Stimulated activated CD8-positive, alpha-beta memory T cell treated with anti-CD3 and anti-CD28 coated beads, Interleukin-4, amount 100 ng/mL, for 48 hours (primary cell): ENCODE data around the gene CADPS2.

Experiments used
- DNase-seq: peaks from one replicate; pipeline ENCODE4 v3.0.0-alpha.2; 2020

Gene CADPS2

DNA sequence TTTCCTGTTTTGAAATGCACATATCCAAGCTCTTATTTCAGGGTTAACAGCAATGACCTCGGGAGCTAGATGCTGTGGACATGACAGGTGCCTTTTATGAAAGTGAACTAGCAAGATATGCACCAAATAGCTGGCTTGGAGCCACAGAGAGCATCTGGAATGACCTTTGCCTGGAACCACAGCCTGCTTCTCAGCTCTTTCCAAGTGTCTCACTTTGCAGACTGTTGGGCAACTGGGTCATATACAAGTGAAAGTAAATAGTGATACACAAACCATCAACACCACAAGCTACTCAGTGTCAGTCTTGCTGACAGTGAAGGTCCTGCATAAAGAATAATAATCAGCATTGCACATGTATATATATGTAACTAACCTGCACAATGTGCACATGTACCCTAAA lies 370.9 kb downstream of the CADPS2 start:
- no peak for DNase-seq

DNA sequence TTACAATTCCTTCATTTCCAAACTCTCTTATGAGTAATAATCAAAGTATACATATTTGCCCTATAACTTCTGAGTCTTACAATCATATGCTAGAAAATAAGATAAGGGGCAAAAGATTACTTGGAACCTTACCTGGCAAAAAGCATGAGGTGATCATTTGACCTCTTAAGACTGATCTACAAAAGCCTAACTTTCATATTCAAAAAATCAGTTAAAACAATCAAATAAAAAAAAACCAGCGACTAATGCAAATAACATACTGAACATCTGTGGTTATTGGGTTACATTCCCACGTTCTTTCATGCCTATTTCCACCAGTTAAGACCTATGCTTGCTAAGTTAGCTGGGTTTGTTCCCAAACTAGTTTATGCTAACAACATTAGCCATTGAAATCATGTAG lies 375.0 kb downstream of the CADPS2 start:
- no peak for DNase-seq

DNA sequence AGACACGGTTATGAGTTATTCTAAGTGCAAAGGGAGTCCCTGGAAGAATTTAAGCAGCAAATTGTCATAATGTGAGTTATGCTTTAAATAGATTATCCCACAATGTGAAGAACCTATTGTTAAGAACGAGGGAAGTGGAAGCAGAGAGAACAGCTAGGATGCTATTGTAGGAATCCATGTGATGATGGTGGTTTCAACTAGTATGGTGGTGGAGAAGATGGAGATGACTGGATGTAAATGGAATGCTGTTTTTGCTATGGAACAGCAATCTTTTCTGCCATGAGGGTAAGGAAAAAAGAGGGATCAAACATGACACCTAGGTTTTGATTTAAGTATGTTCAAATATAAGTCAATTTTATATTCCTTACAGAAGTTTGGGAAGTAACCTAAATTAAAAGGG lies 378.7 kb downstream of the CADPS2 start:
- no peak for DNase-seq

- no peak for DNase-seq
Measured at GRCh38 chr7:122492007-122492406, 394.3 kb downstream of the CADPS2 start.

DNA sequence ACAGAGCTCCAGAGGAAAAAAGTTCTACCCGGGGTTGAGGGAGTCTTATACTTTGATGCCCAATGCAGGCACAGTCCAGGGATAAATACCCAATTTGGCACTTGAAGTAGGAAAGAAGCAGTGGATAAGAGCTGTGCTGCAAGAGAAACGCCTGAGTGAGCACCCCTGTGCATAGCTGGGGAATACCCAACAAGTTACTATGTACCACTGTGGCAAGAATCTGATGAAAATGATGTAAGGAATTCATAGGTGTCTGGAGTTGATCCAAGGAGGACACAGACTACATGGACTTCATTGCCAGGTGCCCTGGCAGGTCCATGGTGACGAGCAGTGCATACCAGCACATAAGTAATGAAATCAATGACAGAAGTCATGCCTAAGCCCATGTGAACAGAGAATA lies 398.0 kb downstream of the CADPS2 start:
- DNase-seq, result no peak

DNA sequence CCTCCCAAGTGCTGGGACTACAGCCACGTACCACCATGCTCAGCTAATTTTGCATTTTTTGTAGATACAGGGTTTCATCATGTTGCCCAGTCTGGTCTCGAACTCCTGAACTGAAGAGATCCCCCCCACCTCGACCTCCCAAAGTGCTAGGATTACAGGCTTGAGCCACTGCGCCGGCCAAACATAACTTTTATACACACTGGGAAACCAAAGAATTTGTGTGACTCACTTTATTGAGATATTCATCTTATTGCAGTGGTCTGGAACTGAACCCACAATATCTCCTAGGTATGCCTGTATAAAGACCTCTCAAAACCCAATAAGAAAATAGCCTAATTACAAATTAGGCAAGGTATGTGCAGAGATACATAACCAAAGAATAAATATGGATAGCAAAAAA lies 399.1 kb downstream of the CADPS2 start:
- DNase-seq, result no peak

DNA sequence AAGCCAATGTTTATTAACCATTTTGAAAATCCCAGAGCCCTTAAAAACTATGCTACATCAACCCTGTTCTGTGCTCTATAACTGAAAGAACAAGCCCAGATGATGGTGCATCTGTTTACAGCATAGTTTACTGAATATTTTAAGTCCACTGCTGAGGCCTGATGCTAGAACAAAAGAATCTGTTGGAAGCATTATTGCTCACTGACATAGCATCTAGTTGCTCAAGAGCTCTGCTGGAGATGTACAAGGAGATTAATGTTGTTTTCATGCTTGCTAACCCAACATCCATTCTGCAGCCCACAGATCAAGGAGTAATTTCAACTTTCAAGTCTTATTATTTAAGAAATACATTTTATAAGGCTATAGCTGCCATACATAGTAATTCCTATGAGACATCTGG lies 400.4 kb downstream of the CADPS2 start:
- no peak for DNase-seq

DNA sequence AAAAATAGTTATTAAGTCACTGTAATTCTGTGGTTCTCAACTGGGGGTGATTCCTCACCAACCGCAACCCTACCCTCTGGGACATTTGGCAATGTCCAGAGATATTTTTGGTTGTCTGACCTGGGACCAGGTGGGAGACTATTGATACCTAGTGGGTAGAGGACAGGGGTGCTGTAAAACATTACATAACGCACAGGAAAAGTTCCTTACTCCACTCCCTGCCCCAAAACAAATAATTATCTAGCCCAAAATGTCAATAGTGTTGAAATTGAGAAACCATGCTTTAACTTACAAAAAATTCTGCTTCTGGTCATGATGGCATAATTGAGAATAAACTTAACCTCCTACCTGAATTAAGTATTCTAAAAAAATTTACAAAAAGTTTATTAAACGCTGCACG lies 404.0 kb downstream of the CADPS2 start:
- DNase-seq, result no peak

DNA sequence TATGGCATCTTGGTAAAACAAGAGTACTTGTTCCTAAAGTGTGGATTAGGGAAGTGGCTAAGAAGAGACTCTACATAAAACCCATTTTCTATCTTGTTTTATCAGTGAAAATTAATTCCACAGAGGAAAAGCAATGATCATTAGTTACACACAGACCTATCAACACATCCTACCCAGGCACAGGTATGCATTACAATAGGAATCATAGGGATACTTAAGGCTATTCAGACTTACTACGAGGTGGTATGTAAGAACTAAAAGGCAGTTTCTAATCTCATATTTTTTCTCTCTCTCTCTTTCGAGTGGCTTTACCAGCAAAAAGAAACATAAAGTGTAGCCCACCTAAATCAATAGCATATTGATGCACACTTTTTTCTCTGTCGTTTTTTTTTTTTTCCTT lies 415.4 kb downstream of the CADPS2 start:
- DNase-seq, result no peak

DNA sequence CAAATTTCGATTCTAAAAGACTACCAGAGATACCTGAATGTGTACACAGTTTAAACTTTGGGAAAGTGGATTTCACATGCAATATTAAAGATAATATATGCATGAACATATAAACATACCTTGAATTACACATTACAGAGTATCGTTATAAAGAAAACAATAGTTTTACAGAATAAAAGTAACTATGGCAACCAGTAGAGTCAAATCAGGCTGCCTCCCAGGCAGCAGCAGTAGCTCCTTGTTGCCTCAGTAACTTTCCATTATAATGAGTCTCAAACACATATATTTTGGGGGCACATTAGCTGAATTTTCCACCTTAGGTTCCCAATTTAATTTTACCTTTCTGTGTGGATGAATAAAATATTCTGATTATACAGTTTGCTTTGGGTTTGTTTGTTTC lies 417.3 kb downstream of the CADPS2 start:
- DNase-seq, result no peak

DNA sequence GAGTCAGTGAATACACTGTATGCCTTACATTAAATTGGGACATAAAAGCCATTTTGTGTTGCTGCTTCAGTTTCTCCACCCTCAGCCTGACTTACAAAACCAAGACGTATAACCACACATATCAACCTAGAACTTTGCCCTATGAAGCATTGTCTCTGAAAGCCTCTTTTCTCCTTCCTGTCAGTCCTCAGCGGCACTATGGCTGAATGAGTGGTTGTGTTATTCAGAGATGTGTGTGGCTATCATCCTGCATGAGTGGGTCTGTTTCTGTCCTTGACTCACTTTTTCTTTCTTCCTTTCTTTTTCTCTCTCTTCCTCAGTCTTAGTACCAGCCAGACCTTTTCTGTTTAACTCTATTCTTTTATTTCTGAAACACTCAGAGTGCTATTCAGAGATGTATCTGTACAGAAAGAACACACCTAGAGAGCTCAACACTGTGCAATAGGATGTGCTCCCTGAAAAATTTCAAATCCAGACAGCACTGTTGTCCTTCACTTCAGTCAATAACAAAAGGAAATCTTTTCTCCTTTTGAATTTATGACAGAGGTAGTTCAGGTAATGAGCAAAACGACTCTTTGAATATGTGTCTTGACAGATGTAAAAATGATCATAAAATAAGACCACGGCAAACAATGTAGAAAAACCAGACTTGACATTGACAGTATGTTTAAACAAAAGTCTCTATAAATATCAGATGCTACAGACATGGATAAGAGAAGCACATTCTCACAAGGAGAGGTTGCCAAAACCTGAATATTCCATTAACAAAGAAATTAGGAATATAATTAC lies 418.4 kb downstream of the CADPS2 start:
- no peak for DNase-seq

- DNase-seq, result no peak
Measured at GRCh38 chr7:122465296-122465695, 421.0 kb downstream of the CADPS2 start.

GRCh38 chr7:122463631-122464030 lies 422.6 kb downstream of the CADPS2 start:
- DNase-seq, result no peak

GRCh38 chr7:122460936-122461335 lies 425.3 kb downstream of the CADPS2 start:
- DNase-seq, result no peak

- DNase-seq, result no peak
Measured at GRCh38 chr7:122457969-122458368, 428.3 kb downstream of the CADPS2 start.

GRCh38 chr7:122457325-122457724 lies 428.9 kb downstream of the CADPS2 start:
- DNase-seq, result no peak

DNA sequence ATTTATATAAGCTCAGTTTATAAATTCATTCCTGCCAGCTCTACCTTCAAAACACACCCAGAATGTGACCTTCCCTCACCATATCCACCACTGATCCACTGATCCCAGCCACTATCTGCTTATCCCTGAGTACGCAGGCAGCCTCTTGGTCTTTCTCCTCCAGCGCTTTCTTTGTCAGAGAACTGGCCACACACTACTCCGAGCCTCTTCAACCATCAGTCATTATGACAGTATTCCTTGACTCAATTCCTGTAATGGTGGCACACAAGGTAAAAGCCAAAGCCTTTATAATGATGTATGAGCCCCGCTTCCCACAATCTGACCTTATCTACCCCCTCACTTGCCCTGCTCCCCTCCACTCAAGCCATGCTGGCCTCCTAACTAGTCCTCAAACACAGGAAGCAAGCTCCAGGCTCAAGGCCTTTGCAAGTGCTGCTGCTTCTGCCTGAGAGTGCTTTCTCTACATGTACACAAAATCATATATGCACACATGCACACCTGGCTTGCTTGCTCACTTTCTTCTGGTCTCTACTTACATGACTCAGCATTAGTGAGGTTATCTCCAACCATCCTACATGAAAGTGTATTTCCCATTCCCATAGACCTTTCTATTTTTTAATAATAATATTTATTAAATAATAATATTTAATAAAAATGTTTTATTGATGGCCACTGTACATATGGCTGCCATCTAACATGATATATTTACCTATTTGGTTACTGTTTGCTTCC lies 431.3 kb downstream of the CADPS2 start:
- no peak for DNase-seq

DNA sequence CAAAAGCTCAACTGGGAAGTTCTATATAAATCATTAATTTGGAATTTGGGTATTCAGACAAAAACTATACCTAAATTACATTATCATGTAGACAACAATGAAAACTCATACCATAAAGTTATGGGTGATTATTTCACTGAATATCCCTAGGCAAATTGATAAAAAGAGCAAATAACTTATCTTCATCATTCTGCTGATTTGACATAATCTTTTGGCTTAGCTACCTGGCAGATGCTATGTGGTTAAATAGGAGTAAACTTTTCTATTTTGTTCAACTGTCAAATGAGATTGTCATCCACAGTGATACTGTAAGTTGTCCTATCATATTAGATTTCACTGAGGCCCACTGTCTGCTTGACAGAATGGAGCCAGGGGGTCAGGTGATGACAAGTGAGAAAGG lies 432.8 kb downstream of the CADPS2 start:
- no peak for DNase-seq

- no peak for DNase-seq
Measured at GRCh38 chr7:122448893-122449589, 437.2 kb downstream of the CADPS2 start.

GRCh38 chr7:122442929-122443328 lies 443.3 kb downstream of the CADPS2 start:
- no peak for DNase-seq

DNA sequence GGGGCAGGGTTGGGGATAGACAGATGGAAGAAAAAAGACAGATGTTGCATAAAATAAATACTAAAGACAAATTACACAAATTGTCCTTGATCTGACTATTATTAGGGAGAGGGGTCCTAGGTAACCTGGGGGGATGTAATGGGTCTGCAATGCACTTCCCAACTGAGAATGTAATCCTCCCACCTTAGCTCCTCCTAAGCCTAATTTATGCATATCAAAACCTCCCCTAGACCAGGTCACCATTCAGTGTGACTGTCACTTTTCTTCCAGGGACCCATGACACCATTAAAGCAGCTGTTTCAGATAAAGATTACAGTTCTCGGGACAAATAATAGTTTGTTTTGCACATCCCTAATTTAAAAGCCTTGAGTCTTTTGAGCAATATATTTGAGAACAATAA lies 447.8 kb downstream of the CADPS2 start:
- no peak for DNase-seq

GRCh38 chr7:122438006-122438405 lies 448.3 kb downstream of the CADPS2 start:
- no peak for DNase-seq

DNA sequence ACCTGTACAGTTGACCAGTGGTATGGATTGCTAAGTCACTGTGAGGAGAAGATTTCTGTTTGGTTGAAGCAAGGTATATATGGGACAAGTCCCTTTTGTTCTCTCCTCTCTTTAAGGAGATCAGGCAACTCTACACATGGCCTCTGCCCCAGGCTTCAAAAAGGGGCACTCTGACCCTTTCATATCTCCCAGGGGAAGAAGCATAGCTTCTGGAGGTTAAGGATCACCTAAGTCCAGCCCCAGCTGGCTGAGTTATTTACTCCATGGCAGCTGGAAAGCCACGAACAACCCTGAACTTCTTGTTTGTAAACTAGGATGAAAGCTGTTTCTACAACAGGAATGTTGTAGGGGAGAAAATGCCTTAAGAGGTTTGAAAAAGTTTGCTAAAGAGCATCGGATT lies 452.5 kb downstream of the CADPS2 start:
- DNase-seq, result no peak

DNA sequence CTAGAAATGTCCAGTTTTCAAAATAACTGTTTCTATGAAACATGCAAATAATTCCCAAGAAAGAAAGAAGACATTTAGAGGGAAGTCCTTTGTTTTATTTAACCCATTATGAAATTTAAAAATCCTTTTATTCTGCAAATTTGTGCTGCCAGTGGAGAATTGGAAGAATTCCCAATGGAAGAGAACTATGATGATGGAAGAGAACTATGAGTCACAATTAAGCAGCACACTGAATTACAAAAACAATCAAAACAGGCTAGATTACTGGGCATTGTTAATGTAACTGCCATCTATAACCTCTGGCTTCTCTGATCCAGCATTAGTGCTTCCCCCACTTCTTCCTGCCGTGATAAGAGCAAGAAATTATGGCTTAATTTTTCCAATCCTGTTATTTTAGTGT lies 455.6 kb downstream of the CADPS2 start:
- no peak for DNase-seq
